ENCODE results near the gene MOB3A. TPM values are rescaled to one million over a fixed set of nuclear protein-coding genes. Genes with fewer than 3 reads are reported as not detected.

The MOB3A gene
- total RNA-seq, 1 donor from 2014 or later, result 66.0 TPM

DNA sequence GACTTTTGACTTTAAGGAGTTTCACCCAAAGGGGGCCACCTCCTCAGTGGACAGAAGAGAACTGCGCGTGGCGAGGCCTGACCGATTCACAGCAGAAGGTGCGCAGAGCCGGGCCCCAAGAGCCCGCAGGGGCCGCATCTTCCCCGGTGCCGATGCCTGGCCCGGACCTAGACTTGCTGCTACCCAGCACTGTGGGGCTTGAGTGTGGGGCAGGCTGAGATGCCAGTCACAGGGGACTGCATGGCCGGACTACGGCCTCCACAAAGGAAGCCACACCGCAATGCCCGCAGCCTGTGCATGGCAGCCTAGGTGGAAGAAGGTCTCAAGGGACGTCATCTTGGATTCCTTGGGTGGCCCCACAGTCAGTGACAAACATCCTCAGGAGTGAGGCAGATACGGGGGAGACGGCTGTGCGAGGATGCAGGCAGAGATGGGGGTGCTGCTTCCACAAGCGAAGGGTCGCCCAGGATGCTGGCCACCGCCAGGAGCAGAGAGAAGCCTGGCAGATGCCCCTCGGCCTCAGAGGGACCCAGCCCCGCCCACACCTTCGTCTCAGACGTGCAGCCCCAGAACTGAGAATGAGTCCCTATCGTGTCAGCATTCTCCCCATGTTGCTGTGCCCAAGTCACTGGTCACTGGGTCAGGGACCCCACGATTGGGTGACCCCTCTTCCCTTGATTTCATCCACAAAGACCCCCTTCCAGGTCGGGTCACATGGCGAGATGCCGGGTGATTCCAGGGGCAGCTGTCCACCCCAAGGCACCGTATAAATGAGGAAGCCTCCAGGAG is 16.9 kb downstream of the MOB3A start:
- DNase-seq, result no peak
- no peak overlapping the region for H3K27ac Mint-ChIP-seq (ENCODE audit: unreplicated experiment)
- H3K4me3 Mint-ChIP-seq (ENCODE audit: unreplicated experiment), result no peak overlapping the region
- H3K27me3 Mint-ChIP-seq (ENCODE audit: unreplicated experiment), result no peaks in the 10 kb centered on the region
- H3K36me3 Mint-ChIP-seq (ENCODE audit: unreplicated experiment), result no peaks in the 10 kb centered on the region
- H3K4me1 Mint-ChIP-seq (ENCODE audit: low read depth, unreplicated experiment), result no peaks in the 10 kb centered on the region
- H3K9me3 Mint-ChIP-seq (ENCODE audit: unreplicated experiment), result peaks cover 2% of the 10 kb centered on the region
- TF ChIP-seq, protein P1, sequence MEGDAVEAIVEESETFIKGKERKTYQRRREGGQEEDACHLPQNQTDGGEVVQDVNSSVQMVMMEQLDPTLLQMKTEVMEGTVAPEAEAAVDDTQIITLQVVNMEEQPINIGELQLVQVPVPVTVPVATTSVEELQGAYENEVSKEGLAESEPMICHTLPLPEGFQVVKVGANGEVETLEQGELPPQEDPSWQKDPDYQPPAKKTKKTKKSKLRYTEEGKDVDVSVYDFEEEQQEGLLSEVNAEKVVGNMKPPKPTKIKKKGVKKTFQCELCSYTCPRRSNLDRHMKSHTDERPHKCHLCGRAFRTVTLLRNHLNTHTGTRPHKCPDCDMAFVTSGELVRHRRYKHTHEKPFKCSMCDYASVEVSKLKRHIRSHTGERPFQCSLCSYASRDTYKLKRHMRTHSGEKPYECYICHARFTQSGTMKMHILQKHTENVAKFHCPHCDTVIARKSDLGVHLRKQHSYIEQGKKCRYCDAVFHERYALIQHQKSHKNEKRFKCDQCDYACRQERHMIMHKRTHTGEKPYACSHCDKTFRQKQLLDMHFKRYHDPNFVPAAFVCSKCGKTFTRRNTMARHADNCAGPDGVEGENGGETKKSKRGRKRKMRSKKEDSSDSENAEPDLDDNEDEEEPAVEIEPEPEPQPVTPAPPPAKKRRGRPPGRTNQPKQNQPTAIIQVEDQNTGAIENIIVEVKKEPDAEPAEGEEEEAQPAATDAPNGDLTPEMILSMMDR (IDR thresholded peaks at IDR 0.05; ENCODE audit: partially characterized antibody, unreplicated experiment), result no peak

DNA sequence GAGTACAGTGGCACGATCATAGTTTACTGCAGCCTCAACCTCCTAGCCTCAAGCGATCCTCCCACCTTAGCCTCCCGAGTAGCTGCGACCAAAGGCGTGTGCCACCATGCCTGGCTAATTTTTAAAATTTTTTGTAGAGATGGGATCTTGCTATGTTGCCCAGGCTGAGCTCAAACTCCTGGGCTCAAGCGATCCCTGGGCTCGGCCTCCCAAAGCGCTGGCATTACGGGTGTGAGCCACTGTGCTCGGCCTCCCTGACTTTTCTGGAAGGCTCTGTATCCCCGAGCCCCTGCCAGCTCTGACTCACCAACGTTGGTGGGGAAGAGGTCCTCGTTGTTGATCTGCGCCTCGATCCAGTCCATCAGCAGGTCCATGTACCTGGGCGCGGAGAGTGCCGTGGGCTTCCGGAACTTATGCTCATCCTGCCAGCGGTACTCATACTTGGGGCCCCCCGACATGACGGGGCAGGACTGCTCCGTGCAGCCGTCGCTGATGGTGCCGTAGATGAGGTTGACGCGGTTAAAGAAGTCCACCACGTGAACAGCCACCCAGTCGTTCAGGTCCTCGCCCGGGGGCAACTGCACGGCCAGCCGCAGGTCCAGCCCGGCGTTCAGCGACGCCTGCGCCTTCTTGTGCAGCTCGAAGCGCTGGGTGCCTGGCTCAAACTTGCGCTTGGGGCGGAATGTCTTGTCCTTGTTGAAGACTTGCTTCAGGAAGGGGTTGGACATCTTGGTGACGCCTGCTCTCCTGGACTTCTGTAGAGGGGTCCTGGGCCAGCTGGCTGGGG is 18.1 kb downstream of the MOB3A start:
- no peaks in the 10 kb centered on the region for H3K4me1 Mint-ChIP-seq (ENCODE audit: low read depth, unreplicated experiment)
- TF ChIP-seq, protein P1 (IDR thresholded peaks at IDR 0.05; ENCODE audit: partially characterized antibody, unreplicated experiment), result no peak
- H3K9me3 Mint-ChIP-seq (ENCODE audit: unreplicated experiment), result peaks cover 2% of the 10 kb centered on the region
- no peak overlapping the region for H3K27ac Mint-ChIP-seq (ENCODE audit: unreplicated experiment)
- DNase-seq, result no peak
- H3K4me3 Mint-ChIP-seq (ENCODE audit: unreplicated experiment), result no peak overlapping the region
- H3K36me3 Mint-ChIP-seq (ENCODE audit: unreplicated experiment), result no peaks in the 10 kb centered on the region
- H3K27me3 Mint-ChIP-seq (ENCODE audit: unreplicated experiment), result no peaks in the 10 kb centered on the region

DNA sequence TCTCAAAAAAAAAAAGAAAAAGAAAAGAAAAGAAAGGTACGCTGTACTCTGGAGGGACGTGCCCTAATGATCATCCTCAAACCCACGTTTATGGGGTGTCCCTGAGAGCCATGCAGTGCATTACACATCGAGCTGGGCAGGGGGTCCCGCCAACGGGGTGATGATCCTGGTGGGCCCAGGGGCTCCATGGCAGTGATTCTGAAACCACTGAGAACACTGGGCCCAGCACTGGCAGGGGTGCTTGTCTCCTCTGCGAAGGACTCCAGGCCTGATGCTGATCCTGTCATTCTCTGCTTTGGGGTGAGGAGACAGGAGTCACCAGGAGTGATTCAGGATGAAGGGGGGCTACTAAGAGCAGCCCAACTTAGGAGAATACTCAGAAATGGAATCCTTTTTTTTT is 18.7 kb downstream of the MOB3A start:
- TF ChIP-seq, protein P1 (IDR thresholded peaks at IDR 0.05; ENCODE audit: partially characterized antibody, unreplicated experiment), result no peak
- DNase-seq, result no peak
- Mint-ChIP-seq H3K27me3 (ENCODE audit: unreplicated experiment) (peaks cover under 1% of the 10 kb centered on the region), H3K27ac (ENCODE audit: unreplicated experiment) (no peak overlapping the region), H3K9me3 (ENCODE audit: unreplicated experiment) (peaks cover 2% of the 10 kb centered on the region), H3K4me3 (ENCODE audit: unreplicated experiment) (no peak overlapping the region), H3K4me1 (ENCODE audit: low read depth, unreplicated experiment) (no peaks in the 10 kb centered on the region), H3K36me3 (ENCODE audit: unreplicated experiment) (peaks cover 2% of the 10 kb centered on the region)

DNA sequence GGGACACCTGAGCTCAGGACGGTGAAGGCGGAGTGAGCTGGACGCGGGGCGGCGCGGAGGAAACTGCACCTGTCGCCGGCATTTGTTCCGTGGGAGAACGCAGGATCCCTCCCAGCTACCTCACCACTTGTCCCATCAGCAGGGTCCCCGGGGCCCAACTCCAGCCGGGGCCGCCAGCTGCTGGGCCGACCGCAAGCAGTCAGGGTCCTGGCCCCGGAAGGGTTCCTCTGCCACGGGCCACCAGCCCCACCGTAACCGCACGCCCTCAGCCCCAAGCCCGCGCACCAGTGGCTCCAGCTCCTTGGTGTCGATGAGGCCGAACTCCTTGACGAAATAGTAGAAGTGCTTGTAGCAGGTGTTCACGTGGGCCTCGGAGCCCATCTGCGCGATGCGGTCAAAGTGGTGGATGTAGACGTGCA is 19.6 kb downstream of the MOB3A start:
- H3K4me1 Mint-ChIP-seq (ENCODE audit: low read depth, unreplicated experiment), result no peaks in the 10 kb centered on the region
- no peak for DNase-seq
- H3K27me3 Mint-ChIP-seq (ENCODE audit: unreplicated experiment), result peaks cover 2% of the 10 kb centered on the region
- TF ChIP-seq, protein P1 (IDR thresholded peaks at IDR 0.05; ENCODE audit: partially characterized antibody, unreplicated experiment), result no peak
- no peak overlapping the region for H3K4me3 Mint-ChIP-seq (ENCODE audit: unreplicated experiment)
- H3K9me3 Mint-ChIP-seq (ENCODE audit: unreplicated experiment), result peaks cover 3% of the 10 kb centered on the region
- no peak overlapping the region for H3K27ac Mint-ChIP-seq (ENCODE audit: unreplicated experiment)
- peaks cover 4% of the 10 kb centered on the region for H3K36me3 Mint-ChIP-seq (ENCODE audit: unreplicated experiment)
